SK-N-SH (cell line): ENCODE data around the gene CEACAM3. TPM values are rescaled to one million over a fixed set of nuclear protein-coding genes. Genes with fewer than 3 reads are reported as not detected.

Experiments used
- CTCF ChIA-PET: fragments of 300-600, 350-600 bp; formaldehyde crosslinking; extraction: SDS; loops from one replicate; lab custom pipeline; 2021; lab: Yijun Ruan, JAX
- POLR2A ChIA-PET: fragments of 350-600 bp; sonication (Branson Sonifier 250); formaldehyde crosslinking; extraction: SDS; loops from one replicate; lab custom pipeline; 2020; ENCODE audit warnings: antibody characterized with exemption, inconsistent platforms; lab: Yijun Ruan, JAX
- DNase-seq: peaks from one replicate; pipeline ENCODE4 v3.0.0; 2012
- H2AFZ ChIP-seq: fragments of 200-600 bp; sonication (generic); 2 replicates; pipeline ENCODE4 v1.8.1; 2016; ENCODE audit warnings: antibody characterized with exemption, mild to moderate bottlenecking, low read depth
- H3F3A ChIP-seq: fragments of 200-600 bp; sonication (generic); replicated peaks from 2 replicates; pipeline ENCODE3; 2016; ENCODE audit warnings: antibody characterized with exemption, mild to moderate bottlenecking; ENCODE audit not compliant: insufficient read depth
- H3K27ac ChIP-seq, 2 experiments: fragments of 200-500 bp in 1 of 2; fragments of 200-600 bp in 1 of 2; sonication (Bioruptor generic) in 1 of 2; sonication (generic), shearing (Covaris generic) in 1 of 2; 2 replicates each; pipeline versions ENCODE4 v1.5.1 to v1.6.1; 2014 to 2016; ENCODE audit warnings: low read depth in 2 of 2, inconsistent platforms in 1 of 2, low read length in 1 of 2, mild to moderate bottlenecking in 1 of 2, mixed read lengths in 1 of 2
- H3K27me3 ChIP-seq: fragments of 200-600 bp; sonication (generic), shearing (Covaris generic); 2 replicates; pipeline ENCODE4 v1.6.1; 2016; ENCODE audit warnings: mixed run types; ENCODE audit not compliant: insufficient read depth
- H3K36me3 ChIP-seq, 2 experiments: fragments of 200-500 bp in 1 of 2; fragments of 200-600 bp in 1 of 2; sonication (Bioruptor generic) in 1 of 2; sonication (generic) in 1 of 2; replicated peaks in 1 of 2; 2 replicates each; pipeline versions ENCODE3 to v1.5.1; 2014 to 2016; ENCODE audit warnings: low read length in 1 of 2, mild to moderate bottlenecking in 1 of 2; ENCODE audit not compliant: insufficient read depth in 2 of 2, control insufficient read depth in 1 of 2
- H3K4me1 ChIP-seq, 2 experiments: fragments of 200-500 bp in 1 of 2; fragments of 200-600 bp in 1 of 2; sonication (Bioruptor generic) in 1 of 2; sonication (generic), shearing (Covaris generic) in 1 of 2; 2 replicates each; pipeline versions ENCODE4 v1.5.1 to v1.6.1; 2014 to 2016; ENCODE audit warnings: low read depth in 1 of 2, low read length in 1 of 2, mixed run types in 1 of 2; ENCODE audit not compliant: insufficient read depth in 2 of 2, control insufficient read depth in 1 of 2
- H3K4me2 ChIP-seq: fragments of 200-600 bp; sonication (generic), shearing (Covaris generic); 2 replicates; pipeline ENCODE4 v1.6.1; 2017; ENCODE audit warnings: mixed run types
- H3K4me3 ChIP-seq, 2 experiments: fragments of 200-500 bp in 1 of 2; fragments of 200-600 bp in 1 of 2; sonication (Bioruptor generic) in 1 of 2; sonication (generic), shearing (Covaris generic) in 1 of 2; 2 replicates each; pipeline versions ENCODE4 v1.5.1 to v1.8.1; 2014 to 2016; ENCODE audit warnings: low read depth in 2 of 2, inconsistent platforms in 1 of 2, low read length in 1 of 2, mild to moderate bottlenecking in 1 of 2, mixed read lengths in 1 of 2, moderate library complexity in 1 of 2
- H3K79me2 ChIP-seq: fragments of 200-600 bp; sonication (generic); 2 replicates; pipeline ENCODE4 v1.8.1; 2017; ENCODE audit warnings: mild to moderate bottlenecking; ENCODE audit not compliant: insufficient read depth
- H3K9ac ChIP-seq: fragments of 200-600 bp; sonication (generic); 2 replicates; pipeline ENCODE4 v1.6.1; 2017; ENCODE audit warnings: mixed run types
- H3K9me2 ChIP-seq: fragments of 200-600 bp; sonication (generic); 2 replicates; pipeline ENCODE4 v1.6.1; 2017; ENCODE audit warnings: mixed run types
- H3K9me3 ChIP-seq: fragments of 200-600 bp; sonication (generic); 2 replicates; pipeline ENCODE4 v1.6.1; 2017; ENCODE audit warnings: mixed run types, mild to moderate bottlenecking, moderate library complexity
- H4K20me1 ChIP-seq: fragments of 200-600 bp; sonication (generic); 2 replicates; pipeline ENCODE4 v1.6.1; 2017; ENCODE audit warnings: mild to moderate bottlenecking, mixed run types; ENCODE audit not compliant: insufficient read depth
- CHD2 ChIP-seq: fragments of 150-350 bp; IDR thresholded peaks from 2 replicates; pipeline ENCODE4 v1.6.1; 2018; ENCODE audit warnings: low read length; ENCODE audit not compliant: partially characterized antibody
- EP300 ChIP-seq, 2 experiments: IDR thresholded peaks; 2 replicates each; pipeline versions ENCODE4 v1.4.0 to v1.6.1; 2012; ENCODE audit warnings: borderline replicate concordance in 1 of 2, low read depth in 1 of 2, low read length in 1 of 2
- EZH2phosphoT487 ChIP-seq: fragments of 200-600 bp; sonication (generic); IDR thresholded peaks from 2 replicates; pipeline ENCODE4 v1.6.1; 2017; ENCODE audit warnings: low read depth, mixed run types, mild to moderate bottlenecking, antibody characterized with exemption, moderate library complexity, borderline replicate concordance
- FOSL2 ChIP-seq: IDR thresholded peaks from 2 replicates; pipeline ENCODE4 v1.4.0; 2012; ENCODE audit warnings: low read depth, mild to moderate bottlenecking, moderate library complexity, borderline replicate concordance
- GABPA ChIP-seq: IDR thresholded peaks from 2 replicates; pipeline ENCODE4 v1.4.0; 2012; ENCODE audit warnings: low read depth, mild to moderate bottlenecking
- JUND ChIP-seq: IDR thresholded peaks from 2 replicates; pipeline ENCODE4 v1.4.0; 2012
- POLR2AphosphoS5 ChIP-seq: IDR thresholded peaks from 2 replicates; pipeline ENCODE4 v1.6.1; 2012; ENCODE audit warnings: low read depth, low read length
- RXRA ChIP-seq: IDR thresholded peaks from 2 replicates; pipeline ENCODE4 v1.4.0; 2012; ENCODE audit warnings: low read depth, mild to moderate bottlenecking, borderline replicate concordance
- SIN3A ChIP-seq: IDR thresholded peaks from 2 replicates; pipeline ENCODE4 v1.6.1; 2012; ENCODE audit warnings: low read depth, mild to moderate bottlenecking, low read length, moderate library complexity, borderline replicate concordance
- SMC3 ChIP-seq: IDR thresholded peaks from 2 replicates; pipeline ENCODE4 v1.6.1; 2012; ENCODE audit warnings: low read depth, low read length, improper control_type of control experiment
- TAF1 ChIP-seq: IDR thresholded peaks from 2 replicates; pipeline ENCODE4 v1.6.1; 2012; ENCODE audit warnings: low read depth, mild to moderate bottlenecking, low read length, moderate library complexity, borderline replicate concordance
- WGBS: methylation state at CpG from one replicate; pipeline ENCODE4 v1.1.6; 2017; ENCODE audit warnings: low lambda C conversion rate; 5-methylcytosine and 5-hydroxymethylcytosine counted together
- polyA plus RNA-seq, 3 experiments: library from polyadenylated mRNA; depleted of rRNA; stranded (reverse); fragments of >200 nt; gene quantifications; 2 replicates each; pipeline ENCODE4 v1.2.3, GENCODE V29; 2012
- TF ChIP-seq, protein P1 (sequence below): fragments of 150-350 bp; IDR thresholded peaks from 2 replicates; pipeline ENCODE4 v1.6.1; 2016; ENCODE audit warnings: mild to moderate bottlenecking, low read depth, low read length
- TF ChIP-seq, protein P2 (sequence below): fragments of 150-350 bp; IDR thresholded peaks from 2 replicates; pipeline ENCODE4 v1.6.1; 2017; ENCODE audit warnings: antibody characterized with exemption, low read length, low read depth, borderline replicate concordance
- TF ChIP-seq, protein P3 (sequence below): IDR thresholded peaks from 2 replicates; pipeline ENCODE4 v1.6.1; 2012; ENCODE audit warnings: mild to moderate bottlenecking, low read depth, low read length, moderate library complexity
- TF ChIP-seq, protein P4 (sequence below): fragments of 200-600 bp; sonication (generic); IDR thresholded peaks from 2 replicates; pipeline ENCODE4 v1.6.1; 2017; ENCODE audit warnings: antibody characterized with exemption, mild to moderate bottlenecking, moderate library complexity

Gene CEACAM3
- polyA plus RNA-seq, 1 of the 3 experiments (the other 2 are of a cell fraction) = not detected

DNA sequence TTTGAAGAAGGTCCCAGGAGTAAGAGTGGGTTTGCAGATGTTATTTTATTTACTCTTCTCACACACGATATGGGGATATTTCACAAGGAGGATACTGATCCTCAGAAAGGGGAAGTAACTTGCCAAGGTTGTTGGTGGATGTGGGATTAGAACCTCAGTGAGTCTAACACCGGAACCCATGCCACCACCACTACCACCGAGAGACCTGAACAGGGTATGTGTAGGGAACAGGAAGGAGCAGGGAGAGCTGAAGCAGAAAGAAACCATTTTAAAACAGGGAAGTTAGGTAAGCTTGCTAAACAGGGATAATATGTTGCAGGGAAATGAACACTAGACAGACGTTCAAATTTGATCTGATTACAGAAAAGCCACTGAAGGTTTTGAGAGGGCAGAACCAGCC is 11.6 kb upstream of the CEACAM3 start:
- H3K79me2 ChIP-seq = no peaks in the 10 kb centered on the region
- no peak for TF ChIP-seq EZH2phosphoT487
- TF ChIP-seq EP300 (IDR thresholded peaks at IDR 0.05; ENCODE audit: borderline replicate concordance in 1 of 2, low read depth in 1 of 2, low read length in 1 of 2) = no peak
- TF ChIP-seq SIN3A = no peak
- TF ChIP-seq SMC3 = no peak
- no peak for TF ChIP-seq JUND
- no peak for TF ChIP-seq CHD2
- TF ChIP-seq, protein P1, sequence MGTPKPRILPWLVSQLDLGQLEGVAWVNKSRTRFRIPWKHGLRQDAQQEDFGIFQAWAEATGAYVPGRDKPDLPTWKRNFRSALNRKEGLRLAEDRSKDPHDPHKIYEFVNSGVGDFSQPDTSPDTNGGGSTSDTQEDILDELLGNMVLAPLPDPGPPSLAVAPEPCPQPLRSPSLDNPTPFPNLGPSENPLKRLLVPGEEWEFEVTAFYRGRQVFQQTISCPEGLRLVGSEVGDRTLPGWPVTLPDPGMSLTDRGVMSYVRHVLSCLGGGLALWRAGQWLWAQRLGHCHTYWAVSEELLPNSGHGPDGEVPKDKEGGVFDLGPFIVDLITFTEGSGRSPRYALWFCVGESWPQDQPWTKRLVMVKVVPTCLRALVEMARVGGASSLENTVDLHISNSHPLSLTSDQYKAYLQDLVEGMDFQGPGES = no peak
- no peak for TF ChIP-seq FOSL2
- no peak for TF ChIP-seq GABPA
- TF ChIP-seq POLR2AphosphoS5 = no peak
- TF ChIP-seq, protein P2, sequence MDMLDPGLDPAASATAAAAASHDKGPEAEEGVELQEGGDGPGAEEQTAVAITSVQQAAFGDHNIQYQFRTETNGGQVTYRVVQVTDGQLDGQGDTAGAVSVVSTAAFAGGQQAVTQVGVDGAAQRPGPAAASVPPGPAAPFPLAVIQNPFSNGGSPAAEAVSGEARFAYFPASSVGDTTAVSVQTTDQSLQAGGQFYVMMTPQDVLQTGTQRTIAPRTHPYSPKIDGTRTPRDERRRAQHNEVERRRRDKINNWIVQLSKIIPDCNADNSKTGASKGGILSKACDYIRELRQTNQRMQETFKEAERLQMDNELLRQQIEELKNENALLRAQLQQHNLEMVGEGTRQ = no peak
- no peak for TF ChIP-seq RXRA
- TF ChIP-seq TAF1 = no peak
- TF ChIP-seq, protein P3, sequence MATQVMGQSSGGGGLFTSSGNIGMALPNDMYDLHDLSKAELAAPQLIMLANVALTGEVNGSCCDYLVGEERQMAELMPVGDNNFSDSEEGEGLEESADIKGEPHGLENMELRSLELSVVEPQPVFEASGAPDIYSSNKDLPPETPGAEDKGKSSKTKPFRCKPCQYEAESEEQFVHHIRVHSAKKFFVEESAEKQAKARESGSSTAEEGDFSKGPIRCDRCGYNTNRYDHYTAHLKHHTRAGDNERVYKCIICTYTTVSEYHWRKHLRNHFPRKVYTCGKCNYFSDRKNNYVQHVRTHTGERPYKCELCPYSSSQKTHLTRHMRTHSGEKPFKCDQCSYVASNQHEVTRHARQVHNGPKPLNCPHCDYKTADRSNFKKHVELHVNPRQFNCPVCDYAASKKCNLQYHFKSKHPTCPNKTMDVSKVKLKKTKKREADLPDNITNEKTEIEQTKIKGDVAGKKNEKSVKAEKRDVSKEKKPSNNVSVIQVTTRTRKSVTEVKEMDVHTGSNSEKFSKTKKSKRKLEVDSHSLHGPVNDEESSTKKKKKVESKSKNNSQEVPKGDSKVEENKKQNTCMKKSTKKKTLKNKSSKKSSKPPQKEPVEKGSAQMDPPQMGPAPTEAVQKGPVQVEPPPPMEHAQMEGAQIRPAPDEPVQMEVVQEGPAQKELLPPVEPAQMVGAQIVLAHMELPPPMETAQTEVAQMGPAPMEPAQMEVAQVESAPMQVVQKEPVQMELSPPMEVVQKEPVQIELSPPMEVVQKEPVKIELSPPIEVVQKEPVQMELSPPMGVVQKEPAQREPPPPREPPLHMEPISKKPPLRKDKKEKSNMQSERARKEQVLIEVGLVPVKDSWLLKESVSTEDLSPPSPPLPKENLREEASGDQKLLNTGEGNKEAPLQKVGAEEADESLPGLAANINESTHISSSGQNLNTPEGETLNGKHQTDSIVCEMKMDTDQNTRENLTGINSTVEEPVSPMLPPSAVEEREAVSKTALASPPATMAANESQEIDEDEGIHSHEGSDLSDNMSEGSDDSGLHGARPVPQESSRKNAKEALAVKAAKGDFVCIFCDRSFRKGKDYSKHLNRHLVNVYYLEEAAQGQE = no peak
- TF ChIP-seq, protein P4, sequence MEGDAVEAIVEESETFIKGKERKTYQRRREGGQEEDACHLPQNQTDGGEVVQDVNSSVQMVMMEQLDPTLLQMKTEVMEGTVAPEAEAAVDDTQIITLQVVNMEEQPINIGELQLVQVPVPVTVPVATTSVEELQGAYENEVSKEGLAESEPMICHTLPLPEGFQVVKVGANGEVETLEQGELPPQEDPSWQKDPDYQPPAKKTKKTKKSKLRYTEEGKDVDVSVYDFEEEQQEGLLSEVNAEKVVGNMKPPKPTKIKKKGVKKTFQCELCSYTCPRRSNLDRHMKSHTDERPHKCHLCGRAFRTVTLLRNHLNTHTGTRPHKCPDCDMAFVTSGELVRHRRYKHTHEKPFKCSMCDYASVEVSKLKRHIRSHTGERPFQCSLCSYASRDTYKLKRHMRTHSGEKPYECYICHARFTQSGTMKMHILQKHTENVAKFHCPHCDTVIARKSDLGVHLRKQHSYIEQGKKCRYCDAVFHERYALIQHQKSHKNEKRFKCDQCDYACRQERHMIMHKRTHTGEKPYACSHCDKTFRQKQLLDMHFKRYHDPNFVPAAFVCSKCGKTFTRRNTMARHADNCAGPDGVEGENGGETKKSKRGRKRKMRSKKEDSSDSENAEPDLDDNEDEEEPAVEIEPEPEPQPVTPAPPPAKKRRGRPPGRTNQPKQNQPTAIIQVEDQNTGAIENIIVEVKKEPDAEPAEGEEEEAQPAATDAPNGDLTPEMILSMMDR = no peak
- TF ChIP-seq, all 33 proteins: peak for 0
- ChIA-PET CTCF (interaction anchor here (0.7 to 4.3 kb wide), 12 partner anchors 8 to 67 kb away, joined by 3 to 28 read pairs (median 3); partner anchors contain the start of genes CEACAM3 and CEACAM6), POLR2A (no interaction called here)
- Histone ChIP-seq H4K20me1 (no peaks in the 10 kb centered on the region), H2AFZ (no peak overlapping the region), H3K4me2 (no peak overlapping the region), H3K27ac (no peak overlapping the region), H3K4me1 (no peaks in the 10 kb centered on the region), H3K9me3 (no peaks in the 10 kb centered on the region), H3K27me3 (peaks cover 55% of the 10 kb centered on the region), H3K9ac (no peak overlapping the region), H3K4me3 (no peak overlapping the region), H3F3A (no peaks in the 10 kb centered on the region), H3K36me3 (no peaks in the 10 kb centered on the region), H3K9me2 (no peaks in the 10 kb centered on the region)
- 10% methylated on average over 4 of the region's 4 CpGs for WGBS
- DNase-seq = no peak
